AG09319 (cell line): Measurements from ENCODE around the gene ATXN7.
A peak's percentile ranks its signal among the peaks of the same experiment; 100 is the strongest.

Experiments
- DNase-seq: peaks from one replicate; pipeline ENCODE4 v3.0.0-alpha.2; 2010; ENCODE audit warnings: low read depth; ENCODE audit errors: extremely low read depth
- TF ChIP-seq, protein P1 (sequence below): IDR thresholded peaks from 2 replicates; pipeline ENCODE4 v1.5.1; 2011; ENCODE audit warnings: low read depth, mild to moderate bottlenecking, inconsistent platforms, low read length, moderate library complexity

Gene ATXN7

GRCh38 chr3:63864008-63864964, 619 bp downstream of the ATXN7 start:
- no peak for DNase-seq
- TF ChIP-seq, protein P1, sequence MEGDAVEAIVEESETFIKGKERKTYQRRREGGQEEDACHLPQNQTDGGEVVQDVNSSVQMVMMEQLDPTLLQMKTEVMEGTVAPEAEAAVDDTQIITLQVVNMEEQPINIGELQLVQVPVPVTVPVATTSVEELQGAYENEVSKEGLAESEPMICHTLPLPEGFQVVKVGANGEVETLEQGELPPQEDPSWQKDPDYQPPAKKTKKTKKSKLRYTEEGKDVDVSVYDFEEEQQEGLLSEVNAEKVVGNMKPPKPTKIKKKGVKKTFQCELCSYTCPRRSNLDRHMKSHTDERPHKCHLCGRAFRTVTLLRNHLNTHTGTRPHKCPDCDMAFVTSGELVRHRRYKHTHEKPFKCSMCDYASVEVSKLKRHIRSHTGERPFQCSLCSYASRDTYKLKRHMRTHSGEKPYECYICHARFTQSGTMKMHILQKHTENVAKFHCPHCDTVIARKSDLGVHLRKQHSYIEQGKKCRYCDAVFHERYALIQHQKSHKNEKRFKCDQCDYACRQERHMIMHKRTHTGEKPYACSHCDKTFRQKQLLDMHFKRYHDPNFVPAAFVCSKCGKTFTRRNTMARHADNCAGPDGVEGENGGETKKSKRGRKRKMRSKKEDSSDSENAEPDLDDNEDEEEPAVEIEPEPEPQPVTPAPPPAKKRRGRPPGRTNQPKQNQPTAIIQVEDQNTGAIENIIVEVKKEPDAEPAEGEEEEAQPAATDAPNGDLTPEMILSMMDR = no peak

DNA sequence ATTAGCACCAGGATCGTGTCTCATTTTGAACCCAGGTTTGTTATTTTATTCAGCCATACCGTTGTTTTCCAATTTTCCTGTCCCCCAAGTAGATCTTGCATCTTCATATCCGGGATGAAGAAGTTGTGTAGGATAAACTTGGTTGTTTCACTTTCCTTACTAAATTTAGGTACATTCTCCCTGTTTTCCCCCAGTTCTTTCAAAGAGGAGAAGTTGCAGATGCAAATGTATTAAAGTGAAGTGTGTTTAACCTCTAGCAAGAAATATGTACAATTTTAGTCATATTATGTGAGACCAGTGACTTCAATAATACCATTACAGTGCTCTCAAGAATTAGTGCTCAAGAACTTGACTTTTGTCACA, 1.3 kb downstream of the ATXN7 start:
- no peak for DNase-seq
- TF ChIP-seq, protein P1 = no peak

- TF ChIP-seq, protein P1 = no peak
Measured at GRCh38 chr3:63867225-63867624, 3.6 kb downstream of the ATXN7 start.

DNA sequence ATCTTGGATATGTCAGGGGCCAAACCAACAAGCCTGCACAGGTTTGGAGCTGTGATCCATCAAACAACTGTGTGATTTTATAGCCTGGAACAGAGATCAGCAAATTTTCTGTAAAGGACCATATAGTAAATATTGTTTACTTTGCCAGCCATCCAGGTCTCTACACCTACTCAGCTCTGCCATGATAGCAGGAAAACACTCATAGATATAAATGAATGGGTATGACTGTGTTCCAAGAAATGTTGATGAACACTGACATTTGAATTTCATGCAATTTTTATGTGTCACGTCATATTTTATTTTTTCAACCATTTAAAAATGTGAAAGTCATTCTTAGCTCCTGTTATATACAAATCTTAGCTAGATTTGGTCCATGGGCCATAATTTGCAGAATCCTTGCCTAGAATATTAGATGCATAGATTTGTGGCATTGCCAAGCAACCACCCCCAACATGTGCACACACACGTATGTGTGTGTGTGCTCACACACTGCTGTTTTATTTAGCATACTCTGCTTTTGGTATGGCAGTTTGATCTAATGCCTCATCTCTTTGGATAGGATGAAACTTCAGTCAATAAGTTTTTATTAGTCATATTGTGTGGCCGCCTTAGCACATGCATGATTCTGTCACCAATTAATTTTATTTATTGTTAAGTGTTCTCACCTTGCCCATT, 6.4 kb downstream of the ATXN7 start:
- TF ChIP-seq, protein P1 = no peak
- no peak for DNase-seq

More at GRCh38 chr3:63867225-63867624, 3.6 kb downstream of the ATXN7 start:
- DNase-seq = no peak

- TF ChIP-seq, protein P1 = no peak
- DNase-seq = no peak
Measured at GRCh38 chr3:63870615-63871005, 6.9 kb downstream of the ATXN7 start.

DNA sequence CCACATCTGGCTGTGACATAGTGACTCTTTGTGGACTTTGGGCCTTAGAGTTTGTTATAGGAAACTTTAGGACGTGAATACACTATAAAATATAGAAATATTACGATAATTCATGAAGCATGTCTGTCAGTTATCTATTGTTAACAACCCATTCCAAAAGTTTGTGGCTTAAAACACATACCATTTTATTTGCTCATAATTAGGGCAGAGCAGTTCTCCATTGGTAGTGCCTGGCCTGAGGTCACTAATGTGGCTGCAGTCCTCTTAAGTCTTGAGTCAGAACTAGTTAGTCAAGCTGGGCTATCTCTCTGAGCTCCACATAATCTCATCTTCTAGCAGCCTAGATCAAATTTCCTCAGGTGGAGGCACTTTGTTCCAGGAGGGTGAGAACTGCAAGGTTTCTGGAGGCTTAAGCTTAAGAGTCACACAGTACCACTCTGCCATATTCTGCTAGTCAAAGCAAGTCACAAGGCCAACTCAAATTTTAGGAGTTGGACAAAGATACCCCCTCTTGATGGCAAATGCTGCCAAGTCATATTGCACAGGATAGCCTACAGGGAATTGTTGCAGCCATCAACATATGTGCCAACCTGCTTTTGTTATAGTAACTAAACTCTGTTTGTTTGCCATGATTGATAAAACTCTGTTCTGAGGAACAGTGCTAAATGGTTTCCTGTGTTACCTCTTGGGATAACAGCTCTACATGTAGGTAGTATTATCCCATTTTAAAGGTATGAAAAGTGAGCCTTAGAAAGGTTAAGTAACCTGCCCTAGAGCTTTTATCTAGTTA, 8.7 kb downstream of the ATXN7 start:
- DNase-seq = peak; percentile 28
- TF ChIP-seq, protein P1 = no peak

DNA sequence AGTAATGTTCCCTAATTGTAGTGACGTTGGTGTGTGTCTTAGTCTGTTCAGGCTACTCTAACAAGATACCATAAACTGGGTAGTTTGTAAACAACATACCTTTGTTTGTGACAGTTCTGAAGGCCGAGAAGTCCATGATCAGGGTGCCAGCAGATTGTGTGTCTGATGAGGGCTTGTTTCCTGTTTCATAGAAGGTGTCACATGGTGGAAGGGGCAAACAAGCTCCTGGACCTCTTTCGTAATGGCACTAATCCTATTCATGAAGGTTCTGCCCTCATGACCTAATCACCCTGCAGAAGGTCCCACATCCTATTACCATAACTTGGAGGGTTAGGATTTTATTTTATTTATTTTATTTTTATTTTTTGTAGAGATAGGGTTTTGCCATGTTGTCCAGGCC, 11.1 kb downstream of the ATXN7 start:
- DNase-seq = no peak
- TF ChIP-seq, protein P1 = no peak
